Tibial nerve (tissue), 4 donors: ENCODE data around the gene SMOC1. TPM values are rescaled to one million over a fixed set of nuclear protein-coding genes. Genes with fewer than 3 reads are reported as not detected.

Experiments
- DNase-seq, 2 donors: peaks; one replicate each; pipeline ENCODE4 v3.0.0-alpha.2; 2019; ENCODE audit warnings: low spot score in 2 of 2
- H3K27ac ChIP-seq, 4 donors: fragments of 200-600 bp; sonication (generic) in 3 of 4; one replicate each; pipeline ENCODE4 v1.5.1; 2017 to 2019; ENCODE audit warnings: mild to moderate bottlenecking in 1 of 4
- H3K27me3 ChIP-seq, 2 donors: fragments of 200-600 bp; sonication (generic) in 1 of 2; one replicate each; pipeline versions ENCODE4 v1.5.1 to v1.6.0; 2017 to 2019
- H3K36me3 ChIP-seq, 3 donors: fragments of 200-600 bp; sonication (generic); one replicate each; pipeline ENCODE4 v1.5.1; 2018 to 2019
- H3K4me1 ChIP-seq, 4 donors: fragments of 200-600 bp; sonication (generic) in 3 of 4; one replicate each; pipeline ENCODE4 v1.5.1; 2017 to 2019
- H3K4me3 ChIP-seq, 4 donors: fragments of 200-600 bp; sonication (generic) in 3 of 4; one replicate each; pipeline ENCODE4 v1.5.1; 2017 to 2019; ENCODE audit warnings: mild to moderate bottlenecking in 1 of 4, moderate library complexity in 1 of 4
- H3K9me3 ChIP-seq, 4 donors: fragments of 200-600 bp; sonication (generic) in 3 of 4; one replicate each; pipeline ENCODE4 v1.5.1; 2017 to 2019
- CTCF ChIP-seq, 5 experiments: fragments of 200-600 bp in 3 of 5; fragments of 450-650 bp in 2 of 5; sonication (generic) in 3 of 5; IDR thresholded peaks; one replicate each; pipeline ENCODE4 v1.5.1; 2016 to 2019; ENCODE audit warnings: antibody characterized with exemption in 5 of 5, mild to moderate bottlenecking in 3 of 5, moderate library complexity in 2 of 5
- EP300 ChIP-seq, 2 donors: sonication (generic); formaldehyde crosslinking; IDR thresholded peaks; one replicate each; pipeline ENCODE4 v1.6.1; 2017; ENCODE audit warnings: antibody characterized with exemption in 2 of 2, mild to moderate bottlenecking in 1 of 2
- POLR2A ChIP-seq, 2 donors: fragments of 450-650 bp; IDR thresholded peaks; one replicate each; pipeline ENCODE4 v1.6.1; 2017; ENCODE audit warnings: antibody characterized with exemption in 2 of 2, mild to moderate bottlenecking in 2 of 2, moderate library complexity in 2 of 2
- WGBS, 2 donors: methylation state at CpG; one replicate each; pipeline ENCODE4 v1.1.5; 2018; 5-methylcytosine and 5-hydroxymethylcytosine counted together
- total RNA-seq, 4 donors: library from RNA; depleted of rRNA; stranded (reverse); fragments of >200 nt; gene quantifications; one replicate each; pipeline ENCODE4 v1.1.0, GENCODE V29; 2016

Gene SMOC1
- total RNA-seq, 4 donors from 2014 or later = 6.0 to 14.4 (median 13.3) TPM

DNA sequence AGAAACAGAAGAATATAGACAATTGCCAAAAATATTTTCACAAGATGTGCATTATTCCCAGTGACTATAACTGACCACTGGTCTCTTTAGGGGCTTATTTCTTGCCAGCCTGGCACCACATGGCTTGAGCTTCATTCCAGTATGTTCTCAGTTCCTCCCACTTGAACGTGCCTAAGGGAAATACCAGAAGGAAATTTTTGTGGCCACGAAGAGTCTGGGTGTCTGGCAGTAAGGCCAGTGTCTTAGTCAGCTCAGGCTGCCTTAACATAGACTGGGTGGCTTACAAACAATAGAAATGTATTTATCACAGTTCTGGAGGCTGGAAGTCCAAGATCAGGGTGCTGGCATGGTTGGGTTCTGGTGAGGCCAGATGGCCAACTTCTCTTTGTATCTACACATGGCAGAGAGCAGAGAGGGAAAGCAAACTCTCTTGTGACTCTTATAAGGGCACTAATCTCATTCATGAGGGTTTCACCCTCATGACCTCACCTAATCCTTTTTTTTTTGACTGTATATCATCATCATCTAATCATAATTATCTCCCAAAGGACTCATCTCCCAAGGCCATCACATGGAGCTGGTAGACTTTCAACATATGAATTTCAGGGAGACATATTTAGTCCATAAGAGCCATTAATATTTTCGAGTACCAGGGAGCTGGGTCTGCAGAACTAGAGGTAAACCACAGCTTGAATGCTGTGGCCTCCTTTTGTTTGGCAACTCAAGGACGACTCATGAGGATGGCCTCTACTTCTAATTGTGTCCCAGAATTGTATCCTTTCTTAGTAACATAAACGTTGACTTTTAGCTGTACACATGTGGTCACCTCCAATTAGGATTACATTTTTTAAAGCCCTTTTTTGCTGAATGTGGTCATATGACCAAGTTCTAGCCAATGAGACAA lies 5.1 kb upstream of the SMOC1 start:
- Histone ChIP-seq H3K9me3 (peaks cover 0 to 13% (median 0%) of the 10 kb centered on the region in 4 donors), H3K36me3 (no peaks in the 10 kb centered on the region), H3K27me3 (peaks cover 0 to 4% of the 10 kb centered on the region in 2 donors), H3K4me3 (no peak overlapping the region), H3K27ac (no peak overlapping the region), H3K4me1 (peaks cover 0 to 13% (median 0%) of the 10 kb centered on the region in 4 donors)
- WGBS, 2 donors = 61 to 70% methylated on average over 5 of the region's 5 CpGs
- DNase-seq = no peak
- TF ChIP-seq EP300 (IDR thresholded peaks at IDR 0.05) = no peak
- no peak for TF ChIP-seq POLR2A (IDR thresholded peaks at IDR 0.05)
- no peak for TF ChIP-seq CTCF (IDR thresholded peaks at IDR 0.05)

DNA sequence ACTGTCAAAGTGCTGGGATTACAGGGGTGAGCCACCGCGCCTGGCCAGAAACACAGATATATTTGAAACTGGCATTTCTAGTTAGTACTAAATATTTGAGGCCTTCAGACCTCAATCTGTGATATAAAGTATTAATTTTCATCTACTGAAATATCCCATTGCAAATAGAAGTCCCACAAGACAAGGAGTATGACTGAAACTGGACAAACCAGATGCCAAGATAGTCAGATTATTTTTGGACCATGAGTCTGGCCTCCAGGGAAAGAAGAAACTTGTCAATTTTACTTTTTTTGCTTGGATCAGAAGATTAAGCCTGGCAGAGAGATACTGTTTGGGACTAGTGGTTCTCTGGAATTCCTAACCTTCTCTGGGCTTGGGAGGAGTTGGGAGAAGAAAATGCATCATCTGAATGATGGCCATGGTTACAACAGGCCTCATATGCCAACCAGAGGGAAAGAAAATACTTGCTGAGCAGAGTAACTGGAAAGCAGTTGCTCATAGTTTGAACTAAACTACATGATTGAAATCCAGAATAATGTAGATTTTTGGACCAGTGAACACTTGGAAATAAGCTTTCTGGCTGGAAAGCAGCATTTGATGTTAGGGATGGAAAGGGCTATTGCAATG lies 2.9 kb upstream of the SMOC1 start:
- no peak for DNase-seq
- H3K9me3 ChIP-seq = peaks cover 0 to 7% (median 0%) of the 10 kb centered on the region in 4 donors
- no peak overlapping the region for H3K4me3 ChIP-seq
- 36 to 46% methylated on average over 2 of the region's 2 CpGs for WGBS, 2 donors
- H3K27ac ChIP-seq = no peak overlapping the region
- TF ChIP-seq EP300 (IDR thresholded peaks at IDR 0.05) (no peak), CTCF (IDR thresholded peaks at IDR 0.05) (no peak), POLR2A (IDR thresholded peaks at IDR 0.05) (no peak)
- H3K4me1 ChIP-seq = peaks cover 0 to 25% (median 0%) of the 10 kb centered on the region in 4 donors
- H3K27me3 ChIP-seq = peaks cover 0 to 23% of the 10 kb centered on the region in 2 donors
- no peaks in the 10 kb centered on the region for H3K36me3 ChIP-seq

DNA sequence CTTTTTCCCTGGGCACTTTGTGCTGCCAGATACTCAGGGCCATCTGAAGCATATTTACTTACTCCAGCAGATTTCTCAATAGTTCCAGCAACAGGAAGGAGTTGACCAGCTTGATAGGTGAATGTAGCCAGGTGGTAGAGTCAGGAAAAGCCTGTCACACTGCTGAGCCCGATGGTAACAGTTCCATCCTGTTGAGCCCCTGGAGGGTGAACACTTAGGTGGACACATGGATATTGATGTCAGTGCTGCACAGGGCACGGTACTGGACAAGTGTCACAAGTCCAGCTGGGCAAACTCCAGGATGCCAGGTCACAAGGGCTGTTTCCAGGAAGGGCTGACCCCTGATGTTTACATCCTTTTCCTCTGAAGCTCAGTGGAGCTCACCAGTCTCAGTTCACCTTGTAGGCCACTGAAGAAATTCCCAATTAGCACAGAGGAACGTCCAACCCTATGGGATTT lies 2.3 kb upstream of the SMOC1 start:
- DNase-seq = no peak
- Histone ChIP-seq H3K4me1 (peaks cover 0 to 25% (median 0%) of the 10 kb centered on the region in 4 donors), H3K36me3 (no peaks in the 10 kb centered on the region), H3K9me3 (peaks cover 0 to 7% (median 0%) of the 10 kb centered on the region in 4 donors), H3K27me3 (peaks cover 0 to 28% of the 10 kb centered on the region in 2 donors), H3K4me3 (no peak overlapping the region), H3K27ac (no peak overlapping the region)
- TF ChIP-seq CTCF (IDR thresholded peaks at IDR 0.05) = no peak
- no peak for TF ChIP-seq POLR2A (IDR thresholded peaks at IDR 0.05)
- no peak for TF ChIP-seq EP300 (IDR thresholded peaks at IDR 0.05)
- 61 to 69% methylated on average over 3 of the region's 3 CpGs for WGBS, 2 donors

DNA sequence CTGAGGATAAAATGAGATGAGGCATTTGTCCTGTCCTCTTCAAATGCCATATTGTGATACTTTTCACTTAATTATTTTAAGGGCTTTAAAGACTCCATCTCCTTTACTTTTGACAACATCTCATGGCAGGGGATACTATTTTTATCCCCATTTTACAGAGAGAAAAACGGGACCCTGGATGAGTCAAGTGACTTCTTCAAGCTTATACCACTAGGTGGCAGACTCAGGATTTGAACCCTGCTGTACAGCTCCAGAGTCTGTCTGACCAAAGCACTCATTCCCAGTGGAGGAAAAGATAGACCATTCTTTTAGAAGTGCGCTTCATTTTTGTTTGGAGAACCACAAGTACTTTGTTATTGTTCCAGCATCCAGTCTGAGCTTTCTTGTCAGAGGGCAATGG lies 1.7 kb upstream of the SMOC1 start:
- no peak overlapping the region for H3K4me3 ChIP-seq
- 5 to 9% methylated on average over 2 of the region's 2 CpGs for WGBS, 2 donors
- H3K36me3 ChIP-seq = no peaks in the 10 kb centered on the region
- TF ChIP-seq EP300 (IDR thresholded peaks at IDR 0.05) (no peak), CTCF (IDR thresholded peaks at IDR 0.05) (peak in 4 of 5 experiments; percentile 25 to 43 (median 34)), POLR2A (IDR thresholded peaks at IDR 0.05) (no peak)
- H3K9me3 ChIP-seq = peaks cover 0 to 7% (median 0%) of the 10 kb centered on the region in 4 donors
- DNase-seq = no peak
- peaks cover 0 to 25% (median 0%) of the 10 kb centered on the region in 4 donors for H3K4me1 ChIP-seq
- H3K27me3 ChIP-seq = peaks cover 0 to 32% of the 10 kb centered on the region in 2 donors
- H3K27ac ChIP-seq = no peak overlapping the region
